Ureter (tissue), 1 donor: ENCODE results near the gene ADAMTS8. TPM values are rescaled to one million over a fixed set of nuclear protein-coding genes. Genes with fewer than 3 reads are reported as not detected.

Source experiments
- DNase-seq: peaks from one replicate; pipeline ENCODE4 v3.0.0-alpha.2; 2020; ENCODE audit warnings: low spot score
- total RNA-seq: library from RNA; stranded (reverse); gene quantifications from one replicate; pipeline ENCODE4 v1.2.4, GENCODE V29; 2023
- donor health status: DM: yes; HTN: yes; CAD: no.

The ADAMTS8 gene
- total RNA-seq, 1 donor from 2014 or later: 1.2 TPM

DNA sequence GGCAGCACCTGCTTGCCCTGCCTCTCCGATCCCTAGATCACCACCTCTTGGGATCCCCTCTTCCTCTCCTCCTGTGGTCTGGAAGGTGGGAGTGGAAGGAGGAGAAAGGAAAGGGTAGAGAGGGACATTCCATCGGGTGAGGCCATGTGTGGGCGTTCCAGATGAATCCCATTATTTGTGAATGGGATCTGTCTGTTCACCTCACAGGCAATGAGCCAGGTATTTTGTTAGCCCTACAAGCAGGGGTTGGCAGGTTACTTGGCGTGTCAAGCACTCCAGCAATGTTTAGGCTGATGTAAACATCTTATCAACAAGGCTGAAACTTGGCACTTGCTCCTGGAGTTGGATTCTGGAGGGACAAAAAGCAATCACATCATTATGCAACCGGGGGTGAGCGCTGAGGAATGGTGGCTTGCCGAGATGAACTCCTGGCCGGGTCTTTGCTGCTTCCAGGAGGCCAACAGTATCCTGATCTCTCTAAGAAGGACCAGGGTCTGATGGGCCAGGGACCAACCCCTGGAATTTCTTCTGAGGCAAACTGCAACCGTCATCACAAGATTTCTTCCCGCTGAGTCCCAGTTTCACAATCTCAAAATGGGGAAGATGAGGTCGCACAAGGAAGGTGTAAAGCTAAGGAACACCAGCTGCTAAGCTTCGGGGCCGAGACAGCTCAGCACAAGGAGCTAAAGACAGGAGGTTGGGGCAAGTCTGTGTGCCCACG lies 7.8 kb downstream of the ADAMTS8 start:
- no peak for DNase-seq

DNA sequence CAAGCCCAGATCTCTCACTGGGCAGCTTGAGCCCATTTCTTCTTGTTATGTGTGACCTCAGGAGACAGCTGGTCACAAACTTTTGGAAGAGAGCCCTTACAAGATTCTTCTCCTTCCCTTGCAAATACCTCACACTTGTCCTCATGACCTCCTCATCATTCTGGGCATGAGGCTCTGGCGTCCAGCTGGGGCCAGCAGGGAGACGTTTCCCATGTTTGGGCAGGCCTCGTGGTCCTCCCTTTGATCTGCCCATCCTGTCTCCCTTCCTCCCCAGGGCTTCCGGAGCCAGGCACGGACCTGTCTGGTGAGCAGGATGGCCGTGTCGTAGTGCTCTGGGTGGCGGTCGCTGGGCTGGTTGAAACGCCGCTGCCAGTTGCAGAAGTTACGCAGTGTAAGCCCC lies 9.7 kb downstream of the ADAMTS8 start:
- DNase-seq: no peak

DNA sequence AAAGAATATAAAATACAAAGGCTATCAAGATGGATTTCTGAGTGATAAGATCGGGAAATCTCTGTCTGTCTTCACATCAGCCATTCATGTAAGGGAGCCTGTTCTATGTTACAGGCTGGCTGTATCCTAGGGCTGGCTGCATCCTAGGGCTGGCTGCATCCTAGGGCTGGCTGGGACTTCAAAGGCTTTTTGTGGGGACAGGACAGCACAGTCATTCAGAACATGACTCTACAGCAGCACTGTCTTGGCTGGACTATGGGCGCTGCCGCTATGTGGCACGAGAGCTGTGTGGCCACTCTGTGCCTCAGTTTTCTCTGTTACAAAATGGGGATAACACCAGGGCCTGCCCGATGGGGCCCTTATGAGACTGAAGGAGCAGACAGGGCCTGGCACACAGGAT lies 10.2 kb downstream of the ADAMTS8 start:
- no peak for DNase-seq

DNA sequence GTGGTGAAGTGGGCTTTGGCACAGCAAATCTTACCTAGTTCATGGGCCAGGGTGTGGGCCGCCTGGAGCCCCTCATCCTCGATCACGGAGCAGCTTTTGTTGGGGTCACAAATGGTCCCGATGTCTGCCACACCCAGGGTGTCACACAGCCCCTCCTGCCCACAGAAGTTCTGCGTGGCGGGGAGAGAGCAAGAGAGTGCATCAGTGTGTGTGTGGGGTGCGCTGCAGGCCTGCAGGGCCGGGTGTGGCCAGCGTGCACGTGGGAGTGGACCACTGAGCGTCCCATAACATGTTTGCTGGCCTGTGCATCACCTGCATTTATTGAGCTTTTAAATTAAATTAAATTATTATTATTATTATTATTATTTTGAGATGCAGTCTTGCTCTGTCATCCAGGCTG lies 11.5 kb downstream of the ADAMTS8 start:
- DNase-seq: no peak

DNA sequence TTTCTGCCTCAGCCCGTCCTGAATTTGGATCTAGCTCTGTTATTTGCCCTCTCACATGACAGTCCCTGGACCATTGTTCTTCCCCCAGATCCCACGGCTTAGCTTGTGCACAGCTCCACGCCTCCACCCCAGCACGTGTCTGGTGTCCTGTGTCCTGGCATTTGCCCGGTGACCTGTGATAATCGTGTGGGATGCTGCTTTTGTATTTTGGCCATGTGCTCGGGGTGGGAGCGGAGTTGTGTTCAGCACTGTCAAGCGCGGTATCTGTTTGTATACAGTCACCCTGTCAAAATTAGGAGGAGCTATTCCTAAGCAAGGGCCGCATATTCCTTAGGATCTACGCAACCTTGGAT lies 11.9 kb downstream of the ADAMTS8 start:
- DNase-seq: no peak

DNA sequence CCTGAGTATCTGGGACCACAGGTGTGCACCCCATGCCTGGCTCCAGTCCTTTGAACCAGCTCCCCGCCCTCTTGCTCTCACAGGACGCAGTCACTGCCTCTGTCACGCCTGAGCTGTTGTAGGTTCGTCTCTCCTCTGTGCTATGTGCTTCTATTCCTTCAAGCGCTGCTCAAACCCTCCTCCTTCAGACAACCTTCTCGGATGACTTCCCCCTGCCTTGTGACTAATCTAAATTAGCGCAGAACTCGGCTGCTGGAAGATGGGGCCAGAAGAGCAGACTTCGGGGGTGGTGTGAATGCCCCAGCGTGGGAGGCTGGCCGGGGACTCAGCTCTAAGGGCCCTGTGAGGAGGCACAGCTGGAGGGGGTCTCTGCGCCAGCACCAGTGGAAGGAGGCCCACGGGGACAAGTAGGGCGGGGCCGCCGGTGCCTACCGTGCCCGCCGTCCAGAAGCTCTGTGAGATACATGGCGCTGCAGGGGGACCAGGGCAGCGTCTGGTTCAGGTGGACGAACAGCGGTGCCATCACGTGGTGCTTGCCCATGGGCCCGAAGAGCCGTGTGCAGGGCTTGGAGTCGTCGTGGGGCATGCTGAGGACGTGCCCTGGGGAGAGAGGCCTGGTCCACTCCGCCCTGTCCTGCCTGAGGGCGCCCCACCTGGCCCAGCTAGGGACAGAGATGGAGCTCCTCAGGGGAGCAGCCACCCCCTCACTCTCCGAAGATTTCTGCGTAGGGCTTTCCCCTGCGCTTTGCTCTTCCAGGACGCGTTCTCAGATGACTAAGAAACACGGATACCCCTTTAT lies 12.5 kb downstream of the ADAMTS8 start:
- no peak for DNase-seq

DNA sequence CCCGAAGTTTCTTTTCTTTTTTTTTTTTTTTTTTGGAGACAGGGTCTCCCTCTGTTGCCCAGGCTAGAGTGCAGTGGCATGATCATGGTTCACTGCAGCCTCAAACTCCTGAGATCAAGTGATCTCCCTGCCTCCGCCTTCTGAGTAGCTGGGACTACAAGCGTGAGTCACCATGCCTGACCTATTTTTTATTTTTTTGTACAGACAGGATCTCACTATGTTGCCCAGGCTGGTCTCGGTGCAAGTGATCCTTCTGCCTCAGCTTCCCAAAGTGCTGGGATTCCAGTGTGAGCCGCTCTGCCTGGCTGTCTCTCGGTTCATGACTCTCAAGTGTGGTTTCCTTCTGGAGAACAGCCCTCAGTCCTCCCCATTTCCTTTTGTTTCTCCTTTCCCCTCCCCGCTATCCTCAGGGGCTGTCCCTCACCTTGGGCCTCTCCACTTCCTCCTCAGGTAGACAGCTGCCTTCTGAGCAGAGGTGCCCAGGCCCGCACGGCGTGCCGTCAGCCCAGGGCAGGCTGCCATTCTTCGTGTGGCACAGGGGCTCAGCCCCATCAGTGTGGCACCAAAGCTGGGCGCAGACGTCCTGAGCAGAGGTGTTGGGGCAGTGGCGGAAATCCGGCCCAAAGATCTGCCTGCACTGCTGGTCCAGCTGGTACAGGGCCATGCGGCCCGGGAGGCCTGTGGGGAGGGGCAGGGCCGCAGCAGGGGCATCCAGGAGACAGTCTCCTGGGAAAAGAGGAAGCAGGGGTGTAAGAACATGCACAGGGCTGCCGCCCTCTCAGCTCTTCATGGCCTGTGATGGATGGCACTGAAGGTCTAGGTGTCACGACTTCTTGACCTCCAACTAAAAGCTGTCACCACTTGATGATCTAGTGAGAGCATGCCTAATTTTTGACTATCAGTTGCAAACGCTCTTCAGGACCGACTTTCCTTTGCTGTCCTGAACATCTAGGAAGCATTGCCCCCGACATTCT lies 14.0 kb downstream of the ADAMTS8 start:
- no peak for DNase-seq

DNA sequence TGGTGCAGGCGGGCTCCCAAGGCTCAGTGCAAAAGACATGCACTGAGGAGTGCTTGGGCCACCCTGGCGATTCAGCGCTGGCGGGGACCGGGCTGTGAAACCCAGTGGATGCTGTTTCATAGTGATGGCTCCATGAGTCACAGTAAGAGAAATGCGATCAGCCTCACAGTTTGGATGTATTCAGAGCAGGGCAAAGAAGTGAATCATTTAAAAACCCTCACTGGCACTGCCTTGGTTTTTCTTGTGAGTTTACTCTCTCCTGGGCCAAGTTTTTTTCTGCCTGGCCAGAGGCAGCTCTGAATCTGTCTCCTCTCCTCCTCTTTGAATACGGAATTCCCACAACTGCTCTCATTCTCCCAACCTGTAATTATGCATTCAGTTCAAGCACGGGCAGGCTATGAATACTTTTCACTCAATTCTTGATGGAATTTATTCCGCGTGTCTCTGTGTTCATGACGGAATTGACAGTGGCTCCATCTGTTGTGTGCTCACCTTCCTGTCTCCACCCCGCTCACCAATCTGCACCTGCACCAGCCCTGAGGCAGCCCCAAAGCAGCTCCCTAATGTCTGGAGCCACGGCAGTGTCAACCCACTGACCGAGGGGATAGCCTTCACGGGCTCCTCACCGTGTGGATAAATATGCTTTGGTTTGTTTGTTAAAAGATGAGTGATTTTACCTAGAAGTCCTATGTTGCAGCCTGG lies 14.9 kb downstream of the ADAMTS8 start:
- no peak for DNase-seq

DNA sequence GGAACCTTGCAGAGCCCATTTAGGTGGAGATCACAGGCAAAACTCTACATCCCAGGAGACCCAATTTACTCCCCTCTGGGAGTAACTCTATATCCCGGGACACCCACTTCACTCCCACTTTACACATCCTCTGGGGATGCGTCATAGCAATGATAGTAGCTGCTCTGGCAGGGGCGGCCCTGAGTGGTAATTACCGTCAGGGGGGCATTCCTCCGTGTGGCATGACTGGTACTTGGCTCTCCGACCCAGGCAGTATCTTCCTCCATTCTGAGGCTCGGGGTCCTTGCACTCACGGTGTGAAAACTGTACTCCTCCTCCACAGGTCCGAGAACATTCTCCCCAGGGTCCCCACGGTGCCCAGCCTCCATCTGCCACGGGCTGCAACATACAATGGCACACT lies 17.2 kb downstream of the ADAMTS8 start:
- no peak for DNase-seq

DNA sequence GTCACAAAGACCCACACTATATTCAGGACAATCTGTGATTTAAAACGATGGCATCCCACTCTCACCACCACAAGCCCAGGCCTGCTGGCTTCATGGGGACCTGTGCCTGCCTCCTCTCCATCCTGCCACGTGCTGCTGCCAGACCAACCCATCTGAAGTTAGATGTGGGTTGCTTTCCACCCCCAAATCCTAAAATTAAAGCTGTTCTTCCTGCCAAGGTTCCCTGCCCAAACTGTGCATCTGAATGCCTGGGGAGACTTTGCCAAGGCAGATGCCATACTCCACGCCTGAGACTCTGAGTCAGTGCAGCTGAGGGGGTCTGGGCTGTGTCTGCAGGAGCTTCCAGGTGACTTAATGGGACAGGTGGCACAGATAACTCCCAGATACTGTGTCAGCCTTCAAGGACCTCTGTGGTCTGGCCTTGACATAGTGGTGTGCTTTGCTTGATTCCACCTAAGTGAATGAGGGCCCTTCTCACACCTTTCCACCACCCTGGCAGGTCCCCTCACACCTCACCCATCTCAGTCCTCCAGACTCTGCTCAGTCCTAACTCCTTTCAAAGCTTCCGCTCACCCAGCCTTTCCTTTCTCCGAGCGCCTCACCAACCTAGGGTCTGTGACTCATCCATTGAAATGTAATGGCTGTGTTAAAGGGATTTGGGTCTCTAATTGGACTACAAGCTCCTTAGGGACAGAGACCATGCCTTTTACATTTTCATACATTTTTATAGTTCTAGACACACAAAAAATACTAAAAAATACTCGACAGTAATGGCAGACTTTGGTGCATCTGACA lies 18.6 kb downstream of the ADAMTS8 start:
- DNase-seq: no peak

DNA sequence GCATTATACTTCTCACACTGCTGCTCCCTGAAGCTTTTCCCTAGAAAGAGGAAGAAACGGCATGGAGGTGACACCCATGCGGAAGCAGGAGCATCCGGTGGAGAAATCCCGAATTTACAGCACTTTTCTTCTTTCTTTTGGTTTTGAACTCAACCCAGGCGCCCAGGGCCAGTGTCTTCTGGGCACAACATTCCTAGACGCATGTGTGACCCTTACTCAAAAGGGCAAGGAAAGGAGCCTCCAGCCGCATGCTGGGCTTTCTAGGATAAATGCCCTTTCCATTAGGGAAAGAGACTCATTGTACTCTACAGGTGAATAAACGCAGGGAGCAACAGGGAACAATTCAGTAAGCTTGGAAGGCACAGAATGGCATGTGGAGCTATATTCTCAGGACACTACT lies 19.5 kb downstream of the ADAMTS8 start:
- no peak for DNase-seq

DNA sequence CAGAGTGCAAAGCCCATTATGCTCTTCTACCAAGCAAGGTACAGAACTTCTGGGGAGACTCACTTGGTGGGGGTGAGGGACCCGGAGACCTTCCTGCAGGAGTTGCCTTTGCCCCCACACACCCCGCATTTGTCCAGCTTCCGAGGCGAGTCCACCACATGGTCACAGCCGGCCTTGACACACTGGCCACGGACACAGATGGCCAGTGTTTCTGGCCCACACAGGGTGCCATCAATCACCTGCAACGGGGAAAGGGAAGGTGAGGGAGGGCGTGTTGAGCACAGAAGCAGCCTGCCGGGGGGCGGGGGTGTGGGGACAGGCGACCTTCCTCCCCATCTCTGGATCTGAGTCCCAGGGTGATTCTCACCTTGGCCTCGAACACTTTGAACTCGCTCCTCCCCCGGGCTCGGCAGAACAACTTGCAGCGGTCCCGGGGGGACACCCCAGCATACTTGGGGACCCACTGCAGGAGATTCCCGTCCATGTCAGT lies 20.0 kb downstream of the ADAMTS8 start:
- DNase-seq: no peak

DNA sequence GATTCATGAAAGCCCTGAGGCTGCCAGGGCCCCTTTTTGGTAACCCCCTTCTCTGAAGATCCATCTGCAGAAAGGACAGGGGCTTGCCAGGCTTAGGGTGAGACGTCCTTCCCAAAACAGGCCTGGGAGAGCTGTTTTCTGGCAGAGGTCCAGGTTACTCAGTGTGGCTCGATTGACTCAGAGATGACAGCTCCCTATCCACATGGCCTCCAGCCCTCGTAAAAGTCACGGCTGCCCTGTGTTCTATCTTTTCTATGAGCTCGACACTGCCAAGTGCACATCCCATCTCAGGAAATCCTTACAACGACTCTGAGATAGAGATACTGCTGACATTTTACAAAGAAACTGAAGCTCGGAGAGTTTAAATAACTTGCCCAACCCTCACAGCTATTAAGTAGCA lies 20.4 kb downstream of the ADAMTS8 start:
- peak; percentile 66 for DNase-seq

DNA sequence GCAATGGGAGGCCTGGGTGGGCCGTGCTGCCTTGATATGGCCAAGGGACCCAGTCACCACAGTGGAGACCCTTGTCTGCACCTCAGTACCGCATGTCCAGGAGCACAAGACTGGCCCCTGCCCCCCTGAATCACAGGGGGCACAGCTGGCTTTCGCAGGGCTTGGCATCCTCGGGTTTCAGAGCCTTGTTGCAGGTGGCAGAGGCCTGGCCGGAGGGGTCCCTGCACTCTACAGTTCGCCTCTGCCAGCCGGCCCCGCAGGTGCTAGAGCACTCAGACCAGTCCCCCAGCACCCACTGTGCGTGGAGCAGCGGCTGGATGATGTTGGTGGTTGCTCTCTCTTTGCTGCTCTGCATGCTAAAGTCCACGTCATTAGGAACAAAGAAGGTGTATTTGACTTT lies 23.0 kb downstream of the ADAMTS8 start:
- no peak for DNase-seq

DNA sequence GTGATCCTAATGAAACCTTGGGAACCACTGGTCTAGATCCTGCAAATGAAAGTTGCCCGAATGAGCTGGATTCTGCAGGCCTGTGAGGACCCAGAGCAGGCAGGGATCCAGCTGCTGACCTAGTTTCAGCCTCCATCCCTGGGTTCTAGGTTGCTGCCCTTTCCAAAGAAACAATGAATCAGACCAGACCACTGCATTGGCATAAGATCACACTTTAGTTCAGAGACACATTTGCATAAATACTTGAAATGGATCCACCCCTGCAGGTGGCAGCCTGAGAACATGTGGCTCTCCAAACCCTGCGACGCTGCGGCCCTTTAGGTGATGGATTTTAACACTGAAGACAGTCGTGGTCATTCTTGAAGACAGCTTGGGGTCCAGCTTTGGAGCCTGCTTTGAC lies 23.7 kb downstream of the ADAMTS8 start:
- no peak for DNase-seq

DNA sequence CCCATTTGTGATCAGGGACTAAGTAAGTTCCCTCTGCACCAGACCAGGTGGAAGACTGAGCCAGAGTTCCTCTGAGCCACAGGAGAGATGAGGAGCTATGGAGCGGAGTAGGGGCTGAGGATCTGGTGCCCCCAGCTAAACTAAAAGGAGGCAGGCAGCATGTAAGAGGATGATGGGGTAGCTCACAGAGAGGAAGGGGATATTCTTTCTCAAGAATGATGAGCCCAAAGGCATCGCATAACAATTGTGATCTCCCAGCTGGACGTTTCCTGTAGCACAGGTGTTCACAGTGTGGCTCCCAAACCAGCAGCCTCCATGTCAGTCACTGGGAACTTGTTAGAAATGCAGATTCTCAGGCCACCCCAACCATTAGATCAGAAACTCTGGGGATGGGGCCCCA lies 24.4 kb downstream of the ADAMTS8 start:
- DNase-seq: no peak

DNA sequence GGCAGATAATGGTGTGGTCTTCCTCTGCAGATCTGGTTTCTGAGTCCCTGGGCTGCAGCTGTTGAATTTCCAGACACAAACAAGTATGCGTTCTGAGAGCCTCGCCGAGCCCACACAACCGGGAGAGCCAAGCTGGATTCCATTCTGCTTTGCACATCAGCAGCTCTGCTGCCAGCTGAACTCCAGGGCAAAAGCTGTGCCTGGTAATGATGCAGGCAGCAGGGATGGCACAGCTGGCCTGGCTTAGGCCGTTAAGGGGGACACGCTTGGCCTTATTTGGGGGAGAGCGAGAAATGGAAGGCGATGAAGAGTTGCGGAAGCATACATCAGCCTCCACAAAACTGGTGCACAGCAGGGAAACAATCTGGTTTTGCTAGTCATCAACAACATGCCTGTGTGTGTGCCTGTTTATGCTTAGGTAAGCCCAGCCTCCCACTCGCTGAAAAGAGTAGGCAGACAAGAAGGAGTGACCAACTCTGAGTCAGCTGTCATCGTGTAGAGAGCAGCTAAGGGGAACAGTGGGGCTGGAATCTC lies 25.1 kb downstream of the ADAMTS8 start:
- peak; percentile 62 for DNase-seq

DNA sequence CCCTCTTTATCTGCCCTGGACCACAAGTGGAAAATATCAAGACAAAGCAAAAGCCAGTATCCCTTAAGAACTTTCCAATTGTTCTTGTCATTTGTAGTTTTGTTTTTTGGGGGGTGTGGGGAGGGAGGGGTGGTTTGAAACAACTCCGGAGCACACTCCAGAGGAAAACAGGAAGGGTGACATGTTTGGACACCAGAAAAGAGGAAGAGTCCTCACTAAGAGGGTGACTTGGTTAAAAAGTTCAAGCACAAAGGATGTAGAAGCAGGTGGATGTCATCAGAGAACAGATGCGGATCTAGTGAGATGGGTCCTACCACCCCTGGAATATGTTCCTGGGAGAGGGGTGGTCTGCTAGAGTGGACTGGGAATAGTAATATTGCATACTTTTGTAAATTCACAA lies 25.8 kb downstream of the ADAMTS8 start:
- no peak for DNase-seq

DNA sequence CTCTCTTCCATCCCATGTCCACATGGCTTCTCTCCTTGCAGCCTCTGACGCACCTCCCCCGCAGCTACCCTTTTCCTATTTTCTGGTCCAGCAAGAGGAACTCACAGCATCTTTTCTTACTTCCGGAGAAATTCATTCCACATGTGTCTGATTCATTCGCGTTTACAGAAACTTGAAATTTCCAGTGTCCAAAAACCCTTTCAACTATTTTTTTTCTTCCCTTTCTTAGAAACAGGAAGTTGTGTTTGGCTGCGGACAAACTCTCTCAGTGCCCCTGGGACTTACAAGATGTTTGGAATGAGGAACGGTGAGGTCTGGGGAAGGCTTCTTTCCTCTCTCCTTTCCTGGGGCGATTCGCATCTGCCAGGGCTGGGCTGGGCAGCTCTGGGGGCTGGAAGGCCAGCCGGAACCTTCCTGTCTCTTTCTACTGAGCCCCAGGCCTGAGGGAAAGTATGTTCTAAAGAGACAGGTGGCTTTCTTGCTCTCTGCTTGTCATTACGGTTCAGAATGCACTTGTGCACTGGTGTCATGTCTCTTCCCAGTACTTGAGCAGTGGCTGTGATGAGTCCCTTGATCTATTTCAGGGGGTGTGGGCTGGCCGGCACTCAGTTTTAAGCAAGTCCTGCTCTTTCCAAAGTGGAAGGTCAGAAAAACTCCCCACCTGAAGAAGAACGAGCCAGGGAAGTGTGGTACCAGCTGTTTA lies 27.5 kb downstream of the ADAMTS8 start:
- DNase-seq: no peak

DNA sequence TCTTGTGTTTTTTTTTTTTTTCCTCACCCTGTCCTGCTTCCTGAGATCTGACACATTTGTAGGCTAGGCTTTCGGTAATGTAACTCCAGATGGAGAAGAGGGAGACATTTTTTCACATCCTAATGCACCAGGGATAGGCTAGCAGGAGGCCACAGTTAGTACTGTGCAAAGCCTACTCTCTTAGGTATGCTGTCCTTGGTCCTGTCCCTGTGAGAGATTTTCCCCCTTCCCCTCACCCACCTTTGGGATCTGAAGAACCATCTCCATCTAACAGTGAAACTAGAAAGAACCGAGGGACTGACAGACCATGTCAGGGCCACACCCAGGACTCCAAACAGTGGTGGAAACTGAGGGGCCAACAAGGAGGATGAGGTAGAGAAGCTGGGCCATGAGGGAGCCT lies 29.2 kb downstream of the ADAMTS8 start:
- no peak for DNase-seq
